Activated naive CD8-positive, alpha-beta T cell treated with anti-CD3 and anti-CD28 coated beads, Interleukin-2, amount 10 ng/mL, durations not matched to agents 7 days and 5 days (primary cell): ENCODE data around the gene GABRR2. TPM values are rescaled to one million over a fixed set of nuclear protein-coding genes. Genes with fewer than 3 reads are reported as not detected.

Experiments used
- ATAC-seq: fragments of 150-1000 bp; cut with Tn5 transposase; one replicate; pipeline ENCODE4 v1.10.0; 2021; ENCODE audit warnings: low read depth, moderate library complexity
- POLR2A ChIA-PET: fragments of 350-600 bp; sonication (Branson Sonifier 250); formaldehyde crosslinking; loops from one replicate; lab custom pipeline; 2021; ENCODE audit warnings: antibody characterized with exemption; lab: Charles Lee
- DNase-seq: peaks from one replicate; pipeline ENCODE4 v3.0.0; 2021
- H3K27ac Mint-ChIP-seq: one replicate; pipeline ENCODE4 v1.8.0; 2022; ENCODE audit warnings: mild to moderate bottlenecking, mixed read lengths
- H3K27me3 Mint-ChIP-seq: one replicate; pipeline ENCODE4 v1.8.0; 2022; ENCODE audit warnings: mild to moderate bottlenecking, moderate library complexity, mixed read lengths
- H3K36me3 Mint-ChIP-seq: one replicate; pipeline ENCODE4 v1.8.0; 2021; ENCODE audit warnings: mild to moderate bottlenecking, mixed read lengths
- H3K4me1 Mint-ChIP-seq: one replicate; pipeline ENCODE4 v1.8.0; 2021; ENCODE audit warnings: mixed read lengths
- H3K4me3 Mint-ChIP-seq: one replicate; pipeline ENCODE4 v1.8.0; 2022; ENCODE audit warnings: mild to moderate bottlenecking, moderate library complexity, mixed read lengths
- H3K9me3 Mint-ChIP-seq: one replicate; pipeline ENCODE4 v1.8.0; 2021; ENCODE audit warnings: mixed read lengths
- total RNA-seq, 2 experiments: library from RNA; stranded (reverse); gene quantifications; one replicate each; pipeline ENCODE4 v1.2.3, GENCODE V29; 2021

Gene GABRR2
- total RNA-seq, 2 experiments from 2014 or later, result 0.74 to 0.75 TPM

DNA sequence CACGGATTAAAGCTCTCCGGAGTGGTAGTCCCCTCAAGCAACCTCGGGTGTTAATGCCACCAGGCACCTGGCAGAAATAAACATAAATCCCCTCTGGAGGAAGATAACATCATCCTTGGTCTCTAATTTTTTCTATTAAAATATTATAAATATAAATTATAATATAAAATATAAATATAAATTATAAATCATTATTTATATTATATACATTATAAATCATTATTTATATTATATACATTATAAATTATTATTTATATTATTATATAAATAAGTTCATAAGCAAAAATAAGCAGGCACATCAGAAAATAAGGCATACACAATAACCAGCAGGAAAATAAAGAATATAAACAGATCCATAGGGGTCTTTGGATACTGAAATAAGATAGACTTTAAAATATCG, 39.2 kb downstream of the GABRR2 start:
- H3K36me3 Mint-ChIP-seq, result no peaks in the 10 kb centered on the region
- H3K4me1 Mint-ChIP-seq, result peaks cover 3% of the 10 kb centered on the region
- H3K9me3 Mint-ChIP-seq, result no peaks in the 10 kb centered on the region
- H3K27me3 Mint-ChIP-seq, result peaks cover 9% of the 10 kb centered on the region
- no peak overlapping the region for H3K4me3 Mint-ChIP-seq
- DNase-seq (no peak), ATAC-seq (no peak)
- POLR2A ChIA-PET, result no interaction called here
- no peak overlapping the region for H3K27ac Mint-ChIP-seq

DNA sequence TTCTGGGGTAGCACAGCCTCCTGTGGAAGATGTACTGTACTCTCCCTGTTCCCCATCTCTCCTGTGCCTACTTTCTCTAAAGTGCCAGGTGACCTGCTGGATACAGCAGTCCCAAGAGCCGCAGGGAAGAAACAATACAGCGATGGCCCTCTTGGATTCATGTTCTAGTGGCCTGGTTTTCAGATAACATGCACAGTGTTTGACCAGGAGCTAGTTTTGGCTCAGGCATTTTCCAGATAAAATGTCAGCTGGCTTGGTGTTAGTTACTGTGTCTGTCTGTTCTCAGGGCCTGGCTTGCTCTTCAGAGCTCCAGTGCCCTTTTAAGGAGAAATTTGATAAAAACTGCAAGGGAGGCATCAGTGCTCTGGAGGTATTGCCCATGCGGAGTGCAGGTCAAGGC, 41.3 kb downstream of the GABRR2 start:
- no peak overlapping the region for H3K27ac Mint-ChIP-seq
- ATAC-seq, result no peak
- no peak overlapping the region for H3K4me3 Mint-ChIP-seq
- H3K9me3 Mint-ChIP-seq, result no peaks in the 10 kb centered on the region
- peaks cover 5% of the 10 kb centered on the region for H3K4me1 Mint-ChIP-seq
- POLR2A ChIA-PET, result no interaction called here
- no peak for DNase-seq
- H3K36me3 Mint-ChIP-seq, result no peaks in the 10 kb centered on the region
- H3K27me3 Mint-ChIP-seq, result peaks cover 6% of the 10 kb centered on the region

DNA sequence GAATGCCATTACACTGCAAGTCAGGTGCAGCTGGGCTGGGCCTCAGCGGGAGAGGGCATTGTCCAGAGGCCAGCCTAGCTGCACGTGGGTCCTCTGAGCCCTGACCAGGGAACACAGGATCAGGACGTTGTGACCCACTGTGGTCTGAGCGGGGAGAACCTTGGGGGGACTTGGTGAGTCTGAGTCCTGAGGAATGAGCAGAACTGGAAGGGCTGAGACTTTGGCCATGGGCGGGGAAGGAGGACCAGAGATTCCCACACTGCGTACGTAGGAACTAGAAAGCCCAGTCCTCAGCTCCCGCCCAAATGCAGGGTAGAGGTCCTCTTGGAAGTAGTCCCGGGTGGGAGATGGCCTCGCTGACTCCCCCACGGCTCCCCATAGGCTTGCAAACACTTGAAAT, 42.5 kb downstream of the GABRR2 start:
- Mint-ChIP-seq H3K36me3 (no peaks in the 10 kb centered on the region), H3K4me3 (no peak overlapping the region), H3K9me3 (no peaks in the 10 kb centered on the region), H3K27ac (no peak overlapping the region), H3K27me3 (peaks cover 7% of the 10 kb centered on the region), H3K4me1 (peaks cover 3% of the 10 kb centered on the region)
- no peak for DNase-seq
- ATAC-seq, result no peak
- POLR2A ChIA-PET, result no interaction called here

DNA sequence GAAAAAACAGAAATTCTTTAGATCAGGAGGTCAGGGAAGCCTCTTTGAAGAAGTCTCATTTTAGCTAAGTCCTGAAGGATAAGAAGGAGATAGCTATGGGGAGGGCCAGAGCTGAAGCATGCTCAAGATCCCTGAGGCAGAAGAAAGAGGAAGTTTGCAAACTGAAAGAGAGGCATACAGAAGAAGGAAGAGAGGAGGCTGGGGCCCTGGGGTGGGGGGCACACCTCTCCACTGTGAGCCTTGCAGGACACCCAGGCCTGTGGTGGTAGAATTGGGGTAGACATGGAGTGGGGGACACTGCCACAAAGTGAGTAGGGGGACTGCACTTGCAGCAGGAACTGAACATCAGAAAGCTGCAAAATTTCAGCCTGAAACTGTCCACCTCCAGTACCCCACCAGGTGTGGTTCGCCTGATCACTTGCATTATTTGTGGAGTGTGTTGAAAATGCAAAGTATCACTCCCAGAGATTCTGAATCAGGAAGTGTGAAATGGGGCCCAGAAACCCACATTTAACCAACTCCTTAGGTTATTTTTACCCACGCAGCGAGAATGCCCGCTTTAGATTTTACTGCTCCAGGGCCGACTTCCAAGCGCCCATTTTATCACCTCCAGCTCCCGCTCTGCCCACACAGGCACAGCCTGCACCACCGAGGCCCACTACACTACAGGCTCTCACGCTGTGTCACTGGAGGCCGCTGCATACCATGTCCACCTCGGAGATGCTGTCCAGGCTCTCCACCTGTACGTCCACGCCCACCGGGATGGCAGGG, 44.0 kb downstream of the GABRR2 start:
- Mint-ChIP-seq H3K4me1 (peaks cover 3% of the 10 kb centered on the region), H3K9me3 (no peaks in the 10 kb centered on the region), H3K27me3 (peaks cover 2% of the 10 kb centered on the region), H3K36me3 (no peaks in the 10 kb centered on the region), H3K27ac (no peak overlapping the region), H3K4me3 (no peak overlapping the region)
- no peak for DNase-seq
- POLR2A ChIA-PET, result no interaction called here
- no peak for ATAC-seq

DNA sequence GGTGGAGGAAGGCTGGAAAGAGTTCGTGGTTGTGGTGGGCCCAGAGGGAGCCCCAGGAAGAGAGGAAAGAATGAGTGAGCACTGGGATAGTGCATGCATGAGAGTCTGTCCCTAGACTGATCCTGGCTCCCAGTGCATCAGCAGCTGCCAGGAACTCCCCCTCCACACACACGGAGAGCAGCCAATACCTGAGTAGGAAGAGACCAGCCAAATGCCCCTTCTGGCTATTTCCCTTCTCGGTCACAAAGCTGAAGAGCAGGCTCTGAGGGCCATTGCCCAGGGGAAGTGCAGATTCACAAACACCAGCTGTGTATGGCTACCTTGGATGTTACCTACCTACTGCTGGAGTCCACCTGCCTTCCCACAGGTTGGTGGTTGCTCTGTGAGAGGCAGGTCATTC, 45.1 kb downstream of the GABRR2 start:
- no peak overlapping the region for H3K27ac Mint-ChIP-seq
- no peak for DNase-seq

DNA sequence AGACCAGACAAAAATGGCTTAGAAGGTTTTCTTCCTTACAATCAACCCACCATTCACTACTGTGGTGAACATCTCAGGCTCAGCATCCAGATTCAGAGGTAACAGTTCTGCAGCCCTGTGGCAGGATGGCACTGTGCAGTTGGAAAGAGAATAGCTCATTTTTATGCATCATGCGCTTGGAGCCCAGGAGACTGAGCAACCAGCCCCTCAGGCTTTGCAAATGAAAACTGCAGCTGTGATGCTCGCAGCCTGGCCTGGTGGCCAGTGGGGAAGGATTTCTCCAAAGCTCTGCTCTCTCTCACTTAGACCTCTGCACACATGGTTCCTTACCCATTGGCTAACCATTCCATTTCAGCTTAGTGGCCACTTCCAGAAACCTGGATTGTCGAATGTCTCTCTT, 45.8 kb downstream of the GABRR2 start:
- Mint-ChIP-seq H3K4me3 (no peak overlapping the region), H3K36me3 (no peaks in the 10 kb centered on the region), H3K27me3 (peaks cover 2% of the 10 kb centered on the region), H3K4me1 (peaks cover 3% of the 10 kb centered on the region), H3K9me3 (no peaks in the 10 kb centered on the region), H3K27ac (no peak overlapping the region)
- DNase-seq (no peak), ATAC-seq (no peak)
- POLR2A ChIA-PET, result no interaction called here

More for the DNA sequence above, 45.1 kb downstream of the GABRR2 start:
- Mint-ChIP-seq H3K27me3 (peaks cover 2% of the 10 kb centered on the region), H3K36me3 (no peaks in the 10 kb centered on the region), H3K4me3 (no peak overlapping the region), H3K9me3 (no peaks in the 10 kb centered on the region), H3K4me1 (peaks cover 3% of the 10 kb centered on the region)
- ATAC-seq, result no peak
- POLR2A ChIA-PET, result no interaction called here

DNA sequence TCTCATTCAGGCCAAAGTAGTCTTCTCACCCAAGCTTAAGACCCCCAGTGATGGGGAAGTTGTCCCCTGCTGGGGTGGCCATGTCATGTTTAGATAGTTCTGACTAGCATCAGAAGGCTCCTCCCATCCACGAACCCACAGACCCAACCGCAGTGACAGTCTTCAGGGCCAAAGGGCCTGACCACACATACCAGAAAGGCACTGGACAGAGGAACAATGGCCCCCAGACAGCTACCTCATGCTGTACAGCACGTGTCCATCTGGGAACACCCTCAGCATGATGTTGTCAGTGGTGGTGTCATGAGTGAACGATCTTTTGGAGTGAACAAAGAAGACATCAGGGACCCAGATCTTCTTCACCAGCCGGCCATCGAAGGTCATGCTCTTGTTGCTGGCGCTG, 46.3 kb downstream of the GABRR2 start:
- Mint-ChIP-seq H3K27ac (no peak overlapping the region), H3K36me3 (no peaks in the 10 kb centered on the region), H3K4me1 (peaks cover 3% of the 10 kb centered on the region), H3K27me3 (peaks cover 2% of the 10 kb centered on the region), H3K4me3 (no peak overlapping the region), H3K9me3 (no peaks in the 10 kb centered on the region)
- no peak for ATAC-seq
- POLR2A ChIA-PET, result interaction anchor here (0.7 kb wide), 1 partner anchor 1003 kb away, joined by 5 read pairs; no protein-coding TSS in a partner anchor
- DNase-seq, result no peak

DNA sequence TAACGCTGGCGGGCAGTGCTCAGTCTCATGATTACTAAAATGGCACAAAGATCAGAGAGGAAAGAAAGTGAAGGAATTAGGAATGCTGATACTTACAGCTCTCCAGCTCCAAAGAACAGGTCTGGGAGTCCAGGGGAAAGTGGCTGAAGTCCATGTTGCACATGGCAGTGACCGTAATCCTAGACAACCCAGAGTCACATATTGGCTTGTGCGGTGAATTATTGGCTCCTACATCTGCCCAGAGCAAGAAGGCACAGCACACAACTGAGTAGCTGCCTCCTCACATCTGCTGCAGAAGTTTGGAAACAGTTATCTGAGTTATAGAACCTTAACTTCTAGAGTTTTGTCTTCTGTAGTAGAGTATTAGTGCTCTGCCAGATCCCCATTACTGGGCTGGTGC, 47.2 kb downstream of the GABRR2 start:
- Mint-ChIP-seq H3K4me1 (peaks cover 3% of the 10 kb centered on the region), H3K27me3 (peaks cover 2% of the 10 kb centered on the region)
- POLR2A ChIA-PET, result interaction anchor here (0.7 kb wide), 1 partner anchor 1004 kb away, joined by 5 read pairs; no protein-coding TSS in a partner anchor

DNA sequence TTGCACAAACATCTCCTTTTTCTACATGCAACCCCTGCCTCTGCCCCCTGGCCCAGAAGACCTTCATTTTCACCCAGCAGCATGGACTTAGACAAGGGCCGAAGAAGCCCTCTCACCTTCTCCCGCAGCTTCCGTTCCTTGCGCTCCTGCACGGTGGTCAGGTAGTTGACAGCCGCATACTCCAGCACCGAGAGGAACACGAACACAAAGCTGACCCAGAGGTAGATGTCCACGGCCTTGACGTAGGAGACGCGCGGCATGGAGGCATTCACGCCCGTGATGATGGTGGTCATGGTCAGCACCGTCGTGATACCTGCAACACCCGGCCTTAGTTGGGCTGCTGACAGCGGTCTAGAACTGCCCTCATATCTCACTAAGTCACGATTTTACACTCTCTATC, 50.8 kb downstream of the GABRR2 start:
- H3K4me1 Mint-ChIP-seq, result peaks cover 3% of the 10 kb centered on the region
- H3K27ac Mint-ChIP-seq, result no peak overlapping the region
- ATAC-seq, result no peak

More for the DNA sequence above, 47.2 kb downstream of the GABRR2 start:
- H3K4me3 Mint-ChIP-seq, result no peak overlapping the region
- DNase-seq (no peak), ATAC-seq (no peak)
- no peaks in the 10 kb centered on the region for H3K36me3 Mint-ChIP-seq
- no peak overlapping the region for H3K27ac Mint-ChIP-seq
- no peaks in the 10 kb centered on the region for H3K9me3 Mint-ChIP-seq

DNA sequence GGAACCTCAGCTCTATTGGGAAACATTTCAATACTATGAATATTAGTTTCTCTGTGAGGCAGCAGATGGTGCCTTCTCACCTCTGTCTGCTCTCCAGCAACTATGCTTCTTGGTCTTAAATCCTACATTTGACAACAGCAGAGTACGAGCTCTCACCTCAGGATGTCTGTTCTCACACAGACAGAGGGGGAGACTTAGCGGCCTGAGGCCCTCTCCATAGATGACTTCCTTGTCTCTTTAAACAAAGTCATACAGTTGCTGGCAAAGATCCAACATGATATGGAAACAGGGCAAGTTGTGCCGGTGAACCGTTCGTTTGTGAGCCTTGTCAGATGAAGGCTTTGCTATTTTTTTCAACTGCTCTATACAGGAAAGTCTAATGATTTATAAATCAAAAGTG, 54.3 kb downstream of the GABRR2 start:
- Mint-ChIP-seq H3K36me3 (no peaks in the 10 kb centered on the region), H3K9me3 (no peaks in the 10 kb centered on the region), H3K4me3 (no peak overlapping the region), H3K27me3 (peaks cover 2% of the 10 kb centered on the region), H3K4me1 (peaks cover 3% of the 10 kb centered on the region), H3K27ac (no peak overlapping the region)
- no peak for DNase-seq
- no peak for ATAC-seq
- POLR2A ChIA-PET, result no interaction called here

More for the DNA sequence above, 50.8 kb downstream of the GABRR2 start:
- no peaks in the 10 kb centered on the region for H3K36me3 Mint-ChIP-seq
- no peak for DNase-seq
- no peaks in the 10 kb centered on the region for H3K9me3 Mint-ChIP-seq
- H3K4me3 Mint-ChIP-seq, result no peak overlapping the region
- peaks cover 2% of the 10 kb centered on the region for H3K27me3 Mint-ChIP-seq
- POLR2A ChIA-PET, result no interaction called here

DNA sequence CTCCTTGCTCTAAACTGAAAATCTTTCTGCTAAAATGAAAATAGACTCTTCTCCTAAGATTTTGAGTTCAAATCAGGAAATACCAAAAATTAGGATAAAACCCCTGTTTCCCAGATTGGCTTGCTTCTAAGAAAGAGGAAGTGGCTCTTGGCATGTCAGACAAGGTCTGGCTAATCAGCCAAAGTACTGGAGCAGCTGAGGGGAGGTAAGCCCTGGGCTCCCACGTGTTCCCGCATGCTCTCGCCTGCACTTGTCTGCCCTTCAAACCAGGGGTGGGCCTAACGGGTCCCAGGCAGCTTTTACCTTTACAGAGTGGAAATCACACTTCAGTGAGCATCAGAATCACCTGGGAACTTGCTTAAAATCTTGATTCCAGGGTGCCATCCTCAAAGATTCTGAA, 54.8 kb downstream of the GABRR2 start:
- H3K27ac Mint-ChIP-seq, result no peak overlapping the region
- no peak overlapping the region for H3K4me3 Mint-ChIP-seq
- no peaks in the 10 kb centered on the region for H3K9me3 Mint-ChIP-seq
- ATAC-seq (no peak), DNase-seq (no peak)
- H3K4me1 Mint-ChIP-seq, result peaks cover 3% of the 10 kb centered on the region
- POLR2A ChIA-PET, result no interaction called here
- no peaks in the 10 kb centered on the region for H3K36me3 Mint-ChIP-seq
- peaks cover 2% of the 10 kb centered on the region for H3K27me3 Mint-ChIP-seq

DNA sequence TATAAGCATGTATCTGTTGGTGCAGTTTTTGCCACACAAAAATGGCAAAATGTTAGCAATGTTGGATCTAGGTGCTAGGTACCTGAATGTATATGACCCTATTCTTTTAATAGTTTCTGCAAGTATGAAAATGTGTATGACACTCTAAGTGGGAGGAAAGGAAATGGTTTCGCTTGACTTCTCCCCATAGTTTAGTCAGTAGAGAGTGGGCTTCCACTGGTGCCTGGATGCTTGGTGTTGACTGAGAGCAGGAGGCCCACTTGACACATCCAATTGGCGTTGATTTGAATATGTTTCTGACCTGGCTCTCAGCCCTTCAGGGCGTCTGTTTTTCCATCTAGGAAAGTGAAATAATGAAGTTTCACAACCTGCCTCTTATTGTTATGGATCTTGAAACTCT, 56.2 kb downstream of the GABRR2 start:
- H3K4me3 Mint-ChIP-seq, result no peak overlapping the region
- H3K4me1 Mint-ChIP-seq, result peaks cover 3% of the 10 kb centered on the region
- ATAC-seq, result no peak
- no peaks in the 10 kb centered on the region for H3K36me3 Mint-ChIP-seq
- no peak for DNase-seq
- H3K27me3 Mint-ChIP-seq, result peaks cover 4% of the 10 kb centered on the region
- POLR2A ChIA-PET, result no interaction called here
- no peaks in the 10 kb centered on the region for H3K9me3 Mint-ChIP-seq
- no peak overlapping the region for H3K27ac Mint-ChIP-seq

DNA sequence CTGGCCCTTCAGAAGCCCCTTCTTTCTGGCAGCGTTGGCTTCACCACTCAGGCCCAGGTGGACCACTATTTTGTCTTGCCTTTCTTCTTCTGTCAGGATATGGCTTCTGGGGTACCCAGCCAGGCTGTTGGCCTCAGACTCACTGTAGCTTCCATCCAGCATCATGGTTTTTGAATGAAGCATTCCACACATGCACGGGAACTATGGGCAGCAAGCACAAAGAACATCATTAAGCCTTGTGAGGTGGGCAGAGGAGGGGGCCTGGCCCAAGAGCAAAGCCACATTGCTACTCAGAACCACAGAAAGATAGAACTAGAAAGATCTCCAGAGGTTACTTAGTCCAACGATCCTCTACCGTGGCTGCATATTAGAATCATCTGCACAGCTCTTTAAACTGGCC, 57.3 kb downstream of the GABRR2 start:
- ATAC-seq, result no peak
- Mint-ChIP-seq H3K4me3 (no peak overlapping the region), H3K27ac (no peak overlapping the region), H3K27me3 (peaks cover 6% of the 10 kb centered on the region), H3K9me3 (no peaks in the 10 kb centered on the region), H3K4me1 (peaks cover 6% of the 10 kb centered on the region), H3K36me3 (no peaks in the 10 kb centered on the region)
- POLR2A ChIA-PET, result interaction anchor here (0.7 kb wide), 1 partner anchor 43 kb away, joined by 3 read pairs; no protein-coding TSS in a partner anchor
- no peak for DNase-seq

DNA sequence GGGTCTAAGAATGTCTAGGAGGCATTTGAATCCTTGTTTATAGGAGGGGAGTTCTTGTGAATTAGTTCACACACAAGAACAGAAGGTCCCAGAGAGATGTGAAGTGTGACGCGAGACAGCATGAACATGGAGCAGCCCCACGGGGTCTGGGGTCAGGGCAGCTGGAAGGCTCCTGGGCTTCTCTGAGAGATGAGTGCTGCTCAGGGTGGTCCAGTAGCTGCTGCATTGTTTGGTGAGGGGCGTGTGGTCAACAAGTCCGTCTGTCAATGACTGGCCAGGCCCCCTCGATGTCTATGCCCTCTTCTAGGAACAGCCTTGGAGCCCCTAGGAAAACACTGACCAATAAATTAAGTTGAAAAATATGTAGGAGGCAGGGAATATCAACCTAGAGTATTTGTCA, 57.8 kb downstream of the GABRR2 start:
- H3K4me1 Mint-ChIP-seq, result peaks cover 6% of the 10 kb centered on the region
- DNase-seq (no peak), ATAC-seq (no peak)
- H3K4me3 Mint-ChIP-seq, result no peak overlapping the region
- no peak overlapping the region for H3K27ac Mint-ChIP-seq
- no peaks in the 10 kb centered on the region for H3K9me3 Mint-ChIP-seq
- POLR2A ChIA-PET, result no interaction called here
- peaks cover 7% of the 10 kb centered on the region for H3K27me3 Mint-ChIP-seq
- H3K36me3 Mint-ChIP-seq, result no peaks in the 10 kb centered on the region
